GM23338 (cell line): ENCODE measurements around the gene NINJ1. TPM values are rescaled to one million over a fixed set of nuclear protein-coding genes. Genes with fewer than 3 reads are reported as not detected.

Experiments
- ATAC-seq: fragments of 200-7000 bp; cut with Tn5 transposase; 3 replicates; pipeline ENCODE4 v1.9.1; 2020
- DNase-seq: peaks from one replicate; pipeline ENCODE4 v3.0.0-alpha.2; 2015; ENCODE audit warnings: low spot score
- H2AFZ ChIP-seq: fragments of 200-600 bp; sonication (generic); 2 replicates; pipeline ENCODE4 v1.8.0; 2016; ENCODE audit warnings: antibody characterized with exemption, mild to moderate bottlenecking, moderate library complexity
- H3F3A ChIP-seq: fragments of 200-600 bp; sonication (generic); replicated peaks from 2 replicates; pipeline ENCODE4 v1.8.0; 2017; ENCODE audit warnings: antibody characterized with exemption, mixed run types, low read depth
- H3K27ac ChIP-seq: fragments of 200-600 bp; sonication (generic); 2 replicates; pipeline ENCODE4 v1.6.1; 2016; ENCODE audit warnings: low read depth
- H3K27me3 ChIP-seq: fragments of 200-600 bp; sonication (generic); 2 replicates; pipeline ENCODE4 v1.8.0; 2016; ENCODE audit warnings: mild to moderate bottlenecking, mixed run types, moderate library complexity; ENCODE audit not compliant: insufficient read depth
- H3K36me3 ChIP-seq: fragments of 200-600 bp; sonication (generic); 2 replicates; pipeline ENCODE4 v1.8.0; 2016; ENCODE audit warnings: mild to moderate bottlenecking; ENCODE audit not compliant: insufficient read depth
- H3K4me1 ChIP-seq: fragments of 200-600 bp; sonication (generic); 2 replicates; pipeline ENCODE4 v1.8.0; 2016; ENCODE audit warnings: mild to moderate bottlenecking, moderate library complexity; ENCODE audit not compliant: insufficient read depth
- H3K4me2 ChIP-seq: fragments of 200-600 bp; sonication (generic); 2 replicates; pipeline ENCODE4 v1.7.1; 2017; ENCODE audit warnings: mixed run types
- H3K4me3 ChIP-seq: fragments of 200-600 bp; sonication (generic); 2 replicates; pipeline ENCODE4 v1.6.1; 2016; ENCODE audit warnings: mixed run types
- H3K79me2 ChIP-seq: fragments of 200-600 bp; sonication (generic); replicated peaks from 2 replicates; pipeline ENCODE4 v1.8.0; 2017; ENCODE audit warnings: mild to moderate bottlenecking; ENCODE audit not compliant: insufficient read depth
- H3K9me2 ChIP-seq: fragments of 200-600 bp; sonication (generic); 2 replicates; pipeline ENCODE4 v1.8.0; 2017; ENCODE audit not compliant: insufficient read depth
- H4K20me1 ChIP-seq: fragments of 200-600 bp; sonication (generic); replicated peaks from 2 replicates; pipeline ENCODE4 v1.8.0; 2017; ENCODE audit warnings: mild to moderate bottlenecking; ENCODE audit not compliant: insufficient read depth
- H3K27ac Mint-ChIP-seq: 2 replicates; pipeline ENCODE4 v1.8.0; 2020; ENCODE audit warnings: inconsistent platforms, mild to moderate bottlenecking, moderate library complexity, mixed read lengths
- H3K27me3 Mint-ChIP-seq: 3 replicates; pipeline ENCODE4 v1.8.0; 2022; ENCODE audit warnings: low read depth, mild to moderate bottlenecking, moderate library complexity, mixed read lengths, inconsistent platforms; ENCODE audit not compliant: insufficient read depth, poor library complexity
- H3K36me3 Mint-ChIP-seq: 3 replicates; pipeline ENCODE4 v1.8.0; 2021; ENCODE audit warnings: low read depth, mild to moderate bottlenecking, inconsistent platforms, moderate library complexity, mixed read lengths
- H3K4me1 Mint-ChIP-seq: 3 replicates; pipeline ENCODE4 v1.8.0; 2020; ENCODE audit warnings: mild to moderate bottlenecking, inconsistent platforms, mixed read lengths
- H3K4me3 Mint-ChIP-seq: 3 replicates; pipeline ENCODE4 v1.8.0; 2021; ENCODE audit warnings: moderate library complexity, mild to moderate bottlenecking, inconsistent platforms, mixed read lengths
- H3K9me3 Mint-ChIP-seq: 3 replicates; pipeline ENCODE4 v1.8.0; 2020; ENCODE audit warnings: moderate library complexity, mild to moderate bottlenecking, inconsistent platforms, mixed read lengths
- CREB1 ChIP-seq: fragments of 250-450 bp; sonication (Bioruptor Pico); IDR thresholded peaks from 2 replicates; pipeline ENCODE4 v1.5.0; 2020; ENCODE audit warnings: low read depth, mild to moderate bottlenecking, moderate library complexity
- EZH2 ChIP-seq: fragments of 200-600 bp; sonication (generic); IDR thresholded peaks from one replicate; pipeline ENCODE4 v1.8.0; 2017; ENCODE audit warnings: antibody characterized with exemption, mild to moderate bottlenecking, low read depth; ENCODE audit not compliant: unreplicated experiment
- EZH2phosphoT487 ChIP-seq: fragments of 200-600 bp; sonication (generic); IDR thresholded peaks from one replicate; pipeline ENCODE4 v1.8.1; 2018; ENCODE audit warnings: antibody characterized with exemption; ENCODE audit not compliant: unreplicated experiment
- JUNB ChIP-seq: IDR thresholded peaks from one replicate; pipeline ENCODE4 v1.6.1; 2016; ENCODE audit warnings: antibody characterized with exemption; ENCODE audit not compliant: unreplicated experiment
- NANOG ChIP-seq: IDR thresholded peaks from 2 replicates; pipeline ENCODE4 v1.6.1; 2016; ENCODE audit warnings: antibody characterized with exemption, borderline replicate concordance
- POLR2AphosphoS5 ChIP-seq: IDR thresholded peaks from 2 replicates; pipeline ENCODE4 v1.6.1; 2016; ENCODE audit warnings: antibody characterized with exemption, low read depth
- STAT1 ChIP-seq: IDR thresholded peaks from one replicate; pipeline ENCODE4 v1.6.1; 2016; ENCODE audit warnings: antibody characterized with exemption; ENCODE audit not compliant: unreplicated experiment
- ZNF114 ChIP-seq: fragments of 250-450 bp; sonication (Bioruptor Pico); IDR thresholded peaks from 2 replicates; pipeline ENCODE4 v1.5.0; 2020; ENCODE audit warnings: mild to moderate bottlenecking, moderate library complexity
- ZNF331 ChIP-seq: fragments of 250-450 bp; sonication (Bioruptor Pico); IDR thresholded peaks from 2 replicates; pipeline ENCODE4 v1.5.0; 2020; ENCODE audit warnings: low read depth, mild to moderate bottlenecking, moderate library complexity
- ZNF462 ChIP-seq: fragments of 250-450 bp; sonication (Bioruptor Pico); IDR thresholded peaks from 2 replicates; pipeline ENCODE4 v1.5.0; 2020; ENCODE audit warnings: mild to moderate bottlenecking, moderate library complexity
- polyA plus RNA-seq: library from polyadenylated mRNA; unstranded; fragments of >200 nt; fragmentation: Nextera tagmentation; extraction: Ambion mirVana; gene quantifications from 2 replicates; pipeline ENCODE4 v1.2.1, GENCODE V29; 2016
- total RNA-seq: library from RNA; depleted of rRNA; stranded (reverse); fragments of >200 nt; shearing (Covaris generic); gene quantifications from 2 replicates; pipeline ENCODE4 v1.2.3, GENCODE V29; 2014
- TF ChIP-seq, protein P1 (sequence below): IDR thresholded peaks from 2 replicates; pipeline ENCODE4 v1.6.1; 2016; ENCODE audit warnings: antibody characterized with exemption

The NINJ1 gene
- total and polyA plus RNA-seq, 2 experiments from 2014 or later = 36.3 to 39.7 TPM

GRCh38 chr9:93077811-93078210 is 56.2 kb downstream of the NINJ1 start:
- no peak overlapping the region for H3K4me2 ChIP-seq
- no peaks in the 10 kb centered on the region for H3F3A ChIP-seq

DNA sequence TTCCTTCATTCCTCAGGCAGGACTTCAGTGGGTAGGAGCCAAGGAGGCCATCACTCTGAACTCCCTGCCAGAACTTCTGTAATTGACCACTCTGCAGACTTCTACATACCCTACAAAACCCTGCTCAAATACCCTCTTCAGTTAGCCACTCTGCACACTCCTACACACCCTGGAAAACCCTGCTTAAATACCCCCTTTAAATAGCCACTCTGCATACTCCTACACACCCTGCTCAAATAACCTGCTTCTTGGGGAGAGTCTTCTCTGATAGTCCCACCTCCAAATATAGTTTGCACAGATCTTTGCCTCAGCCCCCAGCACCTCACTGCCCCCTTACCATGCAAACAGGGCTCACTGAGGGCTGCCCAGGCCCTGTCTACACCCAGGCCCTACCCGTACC is 56.7 kb downstream of the NINJ1 start:
- Histone ChIP-seq H3K4me3 (no peak overlapping the region), H3K27me3 (no peaks in the 10 kb centered on the region), H3F3A (no peaks in the 10 kb centered on the region), H3K4me2 (no peak overlapping the region), H4K20me1 (no peaks in the 10 kb centered on the region), H3K9me2 (no peaks in the 10 kb centered on the region), H3K36me3 (no peaks in the 10 kb centered on the region; the same call in 1 of the 2 replicates), H3K27ac (no peak overlapping the region), H3K4me1 (no peaks in the 10 kb centered on the region), H3K79me2 (no peaks in the 10 kb centered on the region), H2AFZ (no peak overlapping the region)
- Mint-ChIP-seq H3K27me3 (peaks cover 6% of the 10 kb centered on the region), H3K4me1 (no peaks in the 10 kb centered on the region; the same call in 2 of the 3 replicates), H3K9me3 (no peaks in the 10 kb centered on the region), H3K27ac (no peak overlapping the region), H3K4me3 (no peak overlapping the region), H3K36me3 (no peaks in the 10 kb centered on the region; the same call in 2 of the 3 replicates)
- TF ChIP-seq ZNF331 (CRISPR knock-in tag) = no peak
- TF ChIP-seq ZNF462 (CRISPR knock-in tag) = no peak
- no peak for TF ChIP-seq STAT1
- TF ChIP-seq NANOG = no peak
- TF ChIP-seq, protein P1, sequence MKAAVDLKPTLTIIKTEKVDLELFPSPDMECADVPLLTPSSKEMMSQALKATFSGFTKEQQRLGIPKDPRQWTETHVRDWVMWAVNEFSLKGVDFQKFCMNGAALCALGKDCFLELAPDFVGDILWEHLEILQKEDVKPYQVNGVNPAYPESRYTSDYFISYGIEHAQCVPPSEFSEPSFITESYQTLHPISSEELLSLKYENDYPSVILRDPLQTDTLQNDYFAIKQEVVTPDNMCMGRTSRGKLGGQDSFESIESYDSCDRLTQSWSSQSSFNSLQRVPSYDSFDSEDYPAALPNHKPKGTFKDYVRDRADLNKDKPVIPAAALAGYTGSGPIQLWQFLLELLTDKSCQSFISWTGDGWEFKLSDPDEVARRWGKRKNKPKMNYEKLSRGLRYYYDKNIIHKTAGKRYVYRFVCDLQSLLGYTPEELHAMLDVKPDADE = no peak
- TF ChIP-seq EZH2phosphoT487 = no peak
- TF ChIP-seq JUNB = no peak
- no peak for TF ChIP-seq EZH2
- TF ChIP-seq CREB1 (CRISPR knock-in tag) = no peak
- DNase-seq (no peak), ATAC-seq (no peak)

More at GRCh38 chr9:93077811-93078210, 56.2 kb downstream of the NINJ1 start:
- no peak overlapping the region for H3K4me3 Mint-ChIP-seq
- Histone ChIP-seq H3K27ac (no peak overlapping the region), H3K79me2 (no peaks in the 10 kb centered on the region), H3K9me2 (no peaks in the 10 kb centered on the region), H4K20me1 (no peaks in the 10 kb centered on the region), H3K27me3 (no peaks in the 10 kb centered on the region), H2AFZ (no peak overlapping the region), H3K36me3 (no peaks in the 10 kb centered on the region; the same call in 1 of the 2 replicates), H3K4me1 (no peaks in the 10 kb centered on the region), H3K4me3 (no peak overlapping the region)
- H3K27me3 Mint-ChIP-seq = peaks cover 6% of the 10 kb centered on the region
- no peak for ATAC-seq
- DNase-seq = no peak
- no peaks in the 10 kb centered on the region; the same call in 2 of the 3 replicates for H3K4me1 Mint-ChIP-seq
- no peaks in the 10 kb centered on the region for H3K9me3 Mint-ChIP-seq
- no peak overlapping the region for H3K27ac Mint-ChIP-seq
- no peak for TF ChIP-seq ZNF114 (CRISPR knock-in tag)
- no peak for TF ChIP-seq ZNF331 (CRISPR knock-in tag)
- TF ChIP-seq, protein P1 = no peak
- no peak for TF ChIP-seq POLR2AphosphoS5
- TF ChIP-seq EZH2phosphoT487 = no peak
- no peak for TF ChIP-seq NANOG
- no peak for TF ChIP-seq JUNB
- TF ChIP-seq STAT1 = no peak
- H3K36me3 Mint-ChIP-seq = no peaks in the 10 kb centered on the region; the same call in 2 of the 3 replicates
